ENCODE measurements around the gene ANTXR1. TPM values are rescaled to one million over a fixed set of nuclear protein-coding genes. Genes with fewer than 3 reads are reported as not detected.

ANTXR1 gene
- total and polyA plus RNA-seq, 2 of the 8 experiments (the other 6 are each of a cell fraction or from before 2014, with no cell fraction given) = 15.8 to 44.3 TPM

DNA sequence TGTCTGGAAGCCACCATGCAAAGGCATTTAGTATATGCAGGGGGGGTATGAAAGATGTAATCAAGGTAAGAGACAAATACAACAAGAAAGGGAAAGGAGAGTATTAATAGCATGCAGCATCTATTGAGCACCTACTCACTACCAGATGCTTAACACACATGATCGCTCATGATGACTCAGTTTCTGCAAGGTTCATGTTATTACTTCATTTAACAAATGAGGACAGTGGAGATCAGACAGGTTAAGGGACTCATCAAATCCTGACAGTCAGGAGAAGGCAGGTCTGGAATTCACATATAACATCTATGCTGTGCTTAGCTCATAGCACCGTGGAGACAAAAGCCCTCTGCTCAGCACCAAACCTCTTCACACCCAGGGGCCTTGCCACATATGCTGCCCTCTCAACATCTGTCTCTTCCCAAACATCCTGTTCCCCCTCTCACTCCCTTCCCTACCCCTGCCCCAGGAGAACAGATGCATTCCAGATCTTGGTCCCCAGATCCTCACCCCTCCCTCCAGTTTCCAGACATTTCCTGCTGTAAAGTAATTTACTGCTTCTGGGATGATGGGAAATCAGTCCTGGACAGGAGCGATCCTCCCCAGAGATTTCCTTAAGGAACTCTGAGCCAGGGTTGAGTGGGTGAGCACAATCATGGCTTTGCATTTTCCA, 155.3 kb downstream of the ANTXR1 start (continued):
- TF ChIP-seq, protein P1, sequence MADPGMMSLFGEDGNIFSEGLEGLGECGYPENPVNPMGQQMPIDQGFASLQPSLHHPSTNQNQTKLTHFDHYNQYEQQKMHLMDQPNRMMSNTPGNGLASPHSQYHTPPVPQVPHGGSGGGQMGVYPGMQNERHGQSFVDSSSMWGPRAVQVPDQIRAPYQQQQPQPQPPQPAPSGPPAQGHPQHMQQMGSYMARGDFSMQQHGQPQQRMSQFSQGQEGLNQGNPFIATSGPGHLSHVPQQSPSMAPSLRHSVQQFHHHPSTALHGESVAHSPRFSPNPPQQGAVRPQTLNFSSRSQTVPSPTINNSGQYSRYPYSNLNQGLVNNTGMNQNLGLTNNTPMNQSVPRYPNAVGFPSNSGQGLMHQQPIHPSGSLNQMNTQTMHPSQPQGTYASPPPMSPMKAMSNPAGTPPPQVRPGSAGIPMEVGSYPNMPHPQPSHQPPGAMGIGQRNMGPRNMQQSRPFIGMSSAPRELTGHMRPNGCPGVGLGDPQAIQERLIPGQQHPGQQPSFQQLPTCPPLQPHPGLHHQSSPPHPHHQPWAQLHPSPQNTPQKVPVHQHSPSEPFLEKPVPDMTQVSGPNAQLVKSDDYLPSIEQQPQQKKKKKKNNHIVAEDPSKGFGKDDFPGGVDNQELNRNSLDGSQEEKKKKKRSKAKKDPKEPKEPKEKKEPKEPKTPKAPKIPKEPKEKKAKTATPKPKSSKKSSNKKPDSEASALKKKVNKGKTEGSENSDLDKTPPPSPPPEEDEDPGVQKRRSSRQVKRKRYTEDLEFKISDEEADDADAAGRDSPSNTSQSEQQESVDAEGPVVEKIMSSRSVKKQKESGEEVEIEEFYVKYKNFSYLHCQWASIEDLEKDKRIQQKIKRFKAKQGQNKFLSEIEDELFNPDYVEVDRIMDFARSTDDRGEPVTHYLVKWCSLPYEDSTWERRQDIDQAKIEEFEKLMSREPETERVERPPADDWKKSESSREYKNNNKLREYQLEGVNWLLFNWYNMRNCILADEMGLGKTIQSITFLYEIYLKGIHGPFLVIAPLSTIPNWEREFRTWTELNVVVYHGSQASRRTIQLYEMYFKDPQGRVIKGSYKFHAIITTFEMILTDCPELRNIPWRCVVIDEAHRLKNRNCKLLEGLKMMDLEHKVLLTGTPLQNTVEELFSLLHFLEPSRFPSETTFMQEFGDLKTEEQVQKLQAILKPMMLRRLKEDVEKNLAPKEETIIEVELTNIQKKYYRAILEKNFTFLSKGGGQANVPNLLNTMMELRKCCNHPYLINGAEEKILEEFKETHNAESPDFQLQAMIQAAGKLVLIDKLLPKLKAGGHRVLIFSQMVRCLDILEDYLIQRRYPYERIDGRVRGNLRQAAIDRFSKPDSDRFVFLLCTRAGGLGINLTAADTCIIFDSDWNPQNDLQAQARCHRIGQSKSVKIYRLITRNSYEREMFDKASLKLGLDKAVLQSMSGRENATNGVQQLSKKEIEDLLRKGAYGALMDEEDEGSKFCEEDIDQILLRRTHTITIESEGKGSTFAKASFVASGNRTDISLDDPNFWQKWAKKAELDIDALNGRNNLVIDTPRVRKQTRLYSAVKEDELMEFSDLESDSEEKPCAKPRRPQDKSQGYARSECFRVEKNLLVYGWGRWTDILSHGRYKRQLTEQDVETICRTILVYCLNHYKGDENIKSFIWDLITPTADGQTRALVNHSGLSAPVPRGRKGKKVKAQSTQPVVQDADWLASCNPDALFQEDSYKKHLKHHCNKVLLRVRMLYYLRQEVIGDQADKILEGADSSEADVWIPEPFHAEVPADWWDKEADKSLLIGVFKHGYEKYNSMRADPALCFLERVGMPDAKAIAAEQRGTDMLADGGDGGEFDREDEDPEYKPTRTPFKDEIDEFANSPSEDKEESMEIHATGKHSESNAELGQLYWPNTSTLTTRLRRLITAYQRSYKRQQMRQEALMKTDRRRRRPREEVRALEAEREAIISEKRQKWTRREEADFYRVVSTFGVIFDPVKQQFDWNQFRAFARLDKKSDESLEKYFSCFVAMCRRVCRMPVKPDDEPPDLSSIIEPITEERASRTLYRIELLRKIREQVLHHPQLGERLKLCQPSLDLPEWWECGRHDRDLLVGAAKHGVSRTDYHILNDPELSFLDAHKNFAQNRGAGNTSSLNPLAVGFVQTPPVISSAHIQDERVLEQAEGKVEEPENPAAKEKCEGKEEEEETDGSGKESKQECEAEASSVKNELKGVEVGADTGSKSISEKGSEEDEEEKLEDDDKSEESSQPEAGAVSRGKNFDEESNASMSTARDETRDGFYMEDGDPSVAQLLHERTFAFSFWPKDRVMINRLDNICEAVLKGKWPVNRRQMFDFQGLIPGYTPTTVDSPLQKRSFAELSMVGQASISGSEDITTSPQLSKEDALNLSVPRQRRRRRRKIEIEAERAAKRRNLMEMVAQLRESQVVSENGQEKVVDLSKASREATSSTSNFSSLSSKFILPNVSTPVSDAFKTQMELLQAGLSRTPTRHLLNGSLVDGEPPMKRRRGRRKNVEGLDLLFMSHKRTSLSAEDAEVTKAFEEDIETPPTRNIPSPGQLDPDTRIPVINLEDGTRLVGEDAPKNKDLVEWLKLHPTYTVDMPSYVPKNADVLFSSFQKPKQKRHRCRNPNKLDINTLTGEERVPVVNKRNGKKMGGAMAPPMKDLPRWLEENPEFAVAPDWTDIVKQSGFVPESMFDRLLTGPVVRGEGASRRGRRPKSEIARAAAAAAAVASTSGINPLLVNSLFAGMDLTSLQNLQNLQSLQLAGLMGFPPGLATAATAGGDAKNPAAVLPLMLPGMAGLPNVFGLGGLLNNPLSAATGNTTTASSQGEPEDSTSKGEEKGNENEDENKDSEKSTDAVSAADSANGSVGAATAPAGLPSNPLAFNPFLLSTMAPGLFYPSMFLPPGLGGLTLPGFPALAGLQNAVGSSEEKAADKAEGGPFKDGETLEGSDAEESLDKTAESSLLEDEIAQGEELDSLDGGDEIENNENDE (IDR thresholded peaks at IDR 0.05; ENCODE audit: insufficient replicate concordance, low read length) = no peak
- no peak for TF ChIP-seq TBP (IDR thresholded peaks at IDR 0.05; ENCODE audit: low read depth, low read length)
- no peak for TF ChIP-seq TCF12 (IDR thresholded peaks at IDR 0.05; ENCODE audit: low read depth, low read length)
- no peak for TF ChIP-seq CEBPB (IDR thresholded peaks at IDR 0.05; ENCODE audit: low read depth, low read length)
- TF ChIP-seq EP300 (IDR thresholded peaks at IDR 0.05; ENCODE audit: borderline replicate concordance in 1 of 2, low read depth in 2 of 2, low read length in 2 of 2) = no peak
- TF ChIP-seq SP2 (IDR thresholded peaks at IDR 0.05; ENCODE audit: low read length) = no peak
- no peak for TF ChIP-seq SUZ12 (IDR thresholded peaks at IDR 0.05; ENCODE audit: low read length)
- TF ChIP-seq HDAC6 (IDR thresholded peaks at IDR 0.05; ENCODE audit: low read depth, low read length) = no peak
- TF ChIP-seq CBX5 (IDR thresholded peaks at IDR 0.05; ENCODE audit: low read depth, low read length) = no peak
- TF ChIP-seq MAFK (IDR thresholded peaks at IDR 0.05; ENCODE audit: low read depth, low read length) = no peak
- no peak for TF ChIP-seq TEAD4 (IDR thresholded peaks at IDR 0.05; ENCODE audit: low read depth, low read length)

All from H1 (cell line).